Measurements from ENCODE around the gene HK1.
"Not testable (repeated sequence)": the region's sequence is repeated elsewhere in the genome, so short reads cannot be mapped to it uniquely, and the experiment has no call there.

Gene HK1

DNA sequence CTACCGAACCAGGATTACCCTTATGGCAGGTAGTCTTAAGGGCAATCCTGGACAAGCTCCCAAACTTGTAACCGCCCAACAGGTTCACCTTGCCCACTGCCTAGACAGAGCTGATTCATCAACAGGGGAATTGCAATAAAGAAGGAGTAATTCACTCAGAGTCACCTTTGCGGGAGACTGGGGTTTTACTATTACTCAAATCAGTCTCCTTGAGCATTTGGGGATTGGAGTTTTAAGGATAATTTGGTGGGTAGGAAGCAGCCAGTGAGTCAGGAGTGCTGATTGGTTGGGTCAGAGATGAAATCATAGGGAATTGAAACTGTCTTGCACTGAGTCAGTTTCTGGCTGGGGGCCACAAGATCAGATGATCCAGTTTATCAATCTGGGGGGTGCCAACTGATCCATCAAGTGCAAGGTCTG, 25.3 kb downstream of the HK1 start:
- no peaks in the 10 kb centered on the region for H3K9me3 ChIP-seq (ENCODE audit: control insufficient read depth, low read length)
- no peak overlapping the region for H3K27ac ChIP-seq (ENCODE audit: insufficient read depth, low read depth, low read length, poor library complexity, severe bottlenecking)
- 96 to 98% methylated on average over 3 of the region's 3 CpGs for WGBS, 2 experiments
- no peaks in the 10 kb centered on the region for H3K27me3 ChIP-seq (ENCODE audit: control insufficient read depth, insufficient read depth, low read length, poor library complexity, severe bottlenecking)
- H3K4me1 ChIP-seq (ENCODE audit: control insufficient read depth, insufficient read depth, low read length): no peaks in the 10 kb centered on the region
- no peaks in the 10 kb centered on the region for H3K36me3 ChIP-seq (ENCODE audit: control insufficient read depth, insufficient read depth, low read length)
- H3K4me3 ChIP-seq (ENCODE audit: insufficient read depth, low read depth, low read length): no peak overlapping the region

DNA sequence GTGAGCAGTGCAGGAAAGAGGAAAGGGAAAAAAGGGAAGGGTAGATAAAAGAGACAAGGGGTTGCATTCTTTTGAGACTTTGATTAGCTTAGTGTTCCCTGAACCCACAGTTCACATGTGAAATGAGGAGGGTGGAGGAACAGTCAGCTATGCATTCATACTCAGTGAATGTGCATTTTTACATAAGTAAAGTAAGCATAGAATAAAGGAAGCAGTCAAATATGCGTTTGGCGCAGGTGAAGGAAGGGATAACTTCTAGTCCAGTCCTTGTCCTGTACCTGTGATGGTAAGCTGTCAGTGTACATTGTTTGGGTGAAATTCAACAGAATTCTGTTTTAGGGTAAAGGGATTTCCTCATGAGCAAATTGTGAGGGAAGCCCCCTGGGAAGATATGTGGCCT, 28.1 kb downstream of the HK1 start:
- 97 to 98% methylated on average over 2 of the region's 2 CpGs for WGBS, 2 experiments
- no peaks in the 10 kb centered on the region for H3K36me3 ChIP-seq (ENCODE audit: control insufficient read depth, insufficient read depth, low read length)
- H3K4me3 ChIP-seq (ENCODE audit: insufficient read depth, low read depth, low read length): no peak overlapping the region
- no peak overlapping the region for H3K27ac ChIP-seq (ENCODE audit: insufficient read depth, low read depth, low read length, poor library complexity, severe bottlenecking)
- H3K9me3 ChIP-seq (ENCODE audit: control insufficient read depth, low read length): no peaks in the 10 kb centered on the region
- H3K27me3 ChIP-seq (ENCODE audit: control insufficient read depth, insufficient read depth, low read length, poor library complexity, severe bottlenecking): no peaks in the 10 kb centered on the region
- H3K4me1 ChIP-seq (ENCODE audit: control insufficient read depth, insufficient read depth, low read length): no peaks in the 10 kb centered on the region

DNA sequence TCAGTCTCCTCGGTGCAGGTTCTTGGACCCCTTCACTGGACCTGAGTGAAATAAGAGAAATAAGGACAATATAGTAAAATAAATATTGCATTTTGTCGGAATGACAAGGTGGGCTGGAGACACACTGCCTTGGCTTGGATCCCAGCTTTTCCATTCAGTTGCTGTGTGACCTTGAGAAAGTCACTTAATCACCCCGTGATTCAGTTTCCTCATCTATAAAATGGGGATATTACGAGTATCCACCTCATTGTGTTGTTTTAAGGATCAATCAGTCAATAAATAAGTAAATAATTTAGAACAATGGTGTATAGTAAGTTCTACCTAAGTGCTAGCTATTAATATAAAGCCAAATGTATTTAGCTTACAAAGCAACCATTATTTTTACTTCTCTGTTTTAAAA, 29.1 kb downstream of the HK1 start:
- H3K27ac ChIP-seq (ENCODE audit: insufficient read depth, low read depth, low read length, poor library complexity, severe bottlenecking): no peak overlapping the region

DNA sequence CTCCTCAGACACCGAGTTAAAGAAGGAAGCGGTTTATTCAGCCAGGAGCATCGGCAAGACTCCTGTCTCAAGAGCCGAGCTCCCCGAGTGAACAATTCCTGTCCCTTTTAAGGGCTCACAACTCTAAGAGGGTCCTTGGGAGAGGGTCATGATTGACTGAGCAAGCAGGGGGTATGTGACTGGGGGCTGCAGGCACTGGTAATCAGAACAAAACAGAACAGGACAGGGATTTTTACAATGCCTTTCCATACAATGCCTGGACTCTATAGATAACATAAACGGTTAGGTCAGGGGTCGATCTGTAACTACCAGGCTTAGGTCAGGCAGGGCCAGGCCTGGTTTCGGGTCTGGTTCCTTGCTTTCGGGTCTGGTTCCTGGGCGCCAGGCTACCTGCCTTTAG, 30.0 kb downstream of the HK1 start:
- H3K27ac ChIP-seq (ENCODE audit: insufficient read depth, low read depth, low read length, poor library complexity, severe bottlenecking); H3K36me3 ChIP-seq (ENCODE audit: control insufficient read depth, insufficient read depth, low read length); H3K4me3 ChIP-seq (ENCODE audit: insufficient read depth, low read depth, low read length); H3K9me3 ChIP-seq (ENCODE audit: control insufficient read depth, low read length); H3K27me3 ChIP-seq (ENCODE audit: control insufficient read depth, insufficient read depth, low read length, poor library complexity, severe bottlenecking); H3K4me1 ChIP-seq (ENCODE audit: control insufficient read depth, insufficient read depth, low read length): not testable (repeated sequence)
- WGBS, 2 experiments: 95 to 96% methylated on average over 10 of the region's 10 CpGs

More for the DNA sequence above, 29.1 kb downstream of the HK1 start:
- 93 to 94% methylated on average over 3 of the region's 4 CpGs for WGBS, 2 experiments
- H3K9me3 ChIP-seq (ENCODE audit: control insufficient read depth, low read length): no peaks in the 10 kb centered on the region
- H3K4me1 ChIP-seq (ENCODE audit: control insufficient read depth, insufficient read depth, low read length): no peaks in the 10 kb centered on the region
- H3K27me3 ChIP-seq (ENCODE audit: control insufficient read depth, insufficient read depth, low read length, poor library complexity, severe bottlenecking): no peaks in the 10 kb centered on the region
- H3K4me3 ChIP-seq (ENCODE audit: insufficient read depth, low read depth, low read length): no peak overlapping the region
- no peaks in the 10 kb centered on the region for H3K36me3 ChIP-seq (ENCODE audit: control insufficient read depth, insufficient read depth, low read length)

DNA sequence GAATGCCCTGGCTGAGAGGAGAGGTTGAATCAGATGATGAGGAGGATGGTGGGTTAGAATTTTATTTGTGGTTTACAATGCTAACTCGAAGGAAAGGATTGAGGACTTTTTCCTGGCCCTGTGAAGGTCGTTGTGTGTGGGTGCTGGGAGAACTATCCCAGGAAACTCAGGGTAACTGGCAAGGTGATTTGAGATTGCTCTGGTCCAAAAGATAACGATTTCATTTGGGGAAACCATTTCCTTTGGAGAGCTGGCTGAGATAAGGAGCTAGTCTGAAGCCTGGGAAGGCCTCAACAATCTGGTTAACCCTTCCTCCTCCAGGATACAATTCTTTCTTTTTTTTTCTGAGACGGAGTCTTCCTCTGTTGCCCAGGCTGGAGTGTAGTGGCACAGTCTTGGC, 33.0 kb downstream of the HK1 start:
- no peaks in the 10 kb centered on the region for H3K27me3 ChIP-seq (ENCODE audit: control insufficient read depth, insufficient read depth, low read length, poor library complexity, severe bottlenecking)
- H3K36me3 ChIP-seq (ENCODE audit: control insufficient read depth, insufficient read depth, low read length): no peaks in the 10 kb centered on the region
- H3K9me3 ChIP-seq (ENCODE audit: control insufficient read depth, low read length): no peaks in the 10 kb centered on the region
- no peaks in the 10 kb centered on the region for H3K4me1 ChIP-seq (ENCODE audit: control insufficient read depth, insufficient read depth, low read length)
- H3K4me3 ChIP-seq (ENCODE audit: insufficient read depth, low read depth, low read length): no peak overlapping the region
- no peak overlapping the region for H3K27ac ChIP-seq (ENCODE audit: insufficient read depth, low read depth, low read length, poor library complexity, severe bottlenecking)
- 82 to 88% methylated on average over 4 of the region's 4 CpGs for WGBS, 2 experiments

DNA sequence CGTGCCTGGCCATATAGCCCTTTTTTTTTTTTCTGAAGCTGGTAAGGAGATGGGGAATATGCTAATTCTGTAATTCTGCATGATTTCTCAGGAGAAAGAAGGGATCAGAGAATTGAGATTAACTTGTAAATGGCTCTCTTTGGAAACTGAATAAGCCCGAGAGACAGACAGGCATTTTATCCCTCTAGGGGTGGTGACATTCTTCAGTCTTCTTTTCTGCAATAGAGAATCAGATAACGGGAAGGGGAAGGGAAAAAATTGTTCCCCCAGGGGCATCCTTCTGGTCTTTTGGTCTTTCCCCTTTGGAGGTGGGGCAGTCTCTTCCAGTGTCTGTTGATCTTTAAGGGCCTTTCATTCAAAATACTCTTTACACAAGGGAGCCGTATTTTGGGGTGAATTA, 34.2 kb downstream of the HK1 start:
- Histone ChIP-seq H3K4me1 (ENCODE audit: control insufficient read depth, insufficient read depth, low read length) (no peaks in the 10 kb centered on the region), H3K36me3 (ENCODE audit: control insufficient read depth, insufficient read depth, low read length) (no peaks in the 10 kb centered on the region), H3K27ac (ENCODE audit: insufficient read depth, low read depth, low read length, poor library complexity, severe bottlenecking) (no peak overlapping the region), H3K9me3 (ENCODE audit: control insufficient read depth, low read length) (no peaks in the 10 kb centered on the region), H3K4me3 (ENCODE audit: insufficient read depth, low read depth, low read length) (no peak overlapping the region), H3K27me3 (ENCODE audit: control insufficient read depth, insufficient read depth, low read length, poor library complexity, severe bottlenecking) (no peaks in the 10 kb centered on the region)
- WGBS, 2 experiments: 50 to 52% methylated on average over 4 of the region's 4 CpGs

DNA sequence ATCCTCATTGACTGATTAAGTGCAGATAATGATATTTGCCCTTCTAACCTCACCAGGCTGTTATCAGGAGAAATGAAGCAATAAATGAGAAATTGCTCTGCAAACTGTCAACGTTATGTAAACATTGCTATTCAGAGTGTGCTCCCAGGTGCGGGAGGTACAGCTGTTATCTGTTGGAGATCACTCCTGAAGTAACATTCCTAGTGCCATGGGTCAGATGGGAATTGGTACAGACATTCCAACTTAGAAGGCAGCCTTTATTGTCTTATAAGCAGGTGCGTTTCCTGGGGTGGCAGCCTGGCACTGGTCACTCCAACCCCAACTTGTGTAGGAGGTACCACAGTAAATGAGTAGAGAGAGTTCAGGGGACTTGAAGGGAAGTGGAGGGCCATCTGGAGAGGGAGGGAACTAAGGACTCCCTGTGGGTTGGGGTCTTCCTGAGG, 36.8 kb downstream of the HK1 start:
- WGBS, 2 experiments: 94 to 96% methylated on average over 3 of the region's 3 CpGs
- no peaks in the 10 kb centered on the region for H3K9me3 ChIP-seq (ENCODE audit: control insufficient read depth, low read length)
- H3K27me3 ChIP-seq (ENCODE audit: control insufficient read depth, insufficient read depth, low read length, poor library complexity, severe bottlenecking): no peaks in the 10 kb centered on the region
- H3K4me3 ChIP-seq (ENCODE audit: insufficient read depth, low read depth, low read length): no peak overlapping the region
- H3K27ac ChIP-seq (ENCODE audit: insufficient read depth, low read depth, low read length, poor library complexity, severe bottlenecking): no peak overlapping the region
- H3K36me3 ChIP-seq (ENCODE audit: control insufficient read depth, insufficient read depth, low read length): no peaks in the 10 kb centered on the region
- peaks cover 10% of the 10 kb centered on the region for H3K4me1 ChIP-seq (ENCODE audit: control insufficient read depth, insufficient read depth, low read length)

DNA sequence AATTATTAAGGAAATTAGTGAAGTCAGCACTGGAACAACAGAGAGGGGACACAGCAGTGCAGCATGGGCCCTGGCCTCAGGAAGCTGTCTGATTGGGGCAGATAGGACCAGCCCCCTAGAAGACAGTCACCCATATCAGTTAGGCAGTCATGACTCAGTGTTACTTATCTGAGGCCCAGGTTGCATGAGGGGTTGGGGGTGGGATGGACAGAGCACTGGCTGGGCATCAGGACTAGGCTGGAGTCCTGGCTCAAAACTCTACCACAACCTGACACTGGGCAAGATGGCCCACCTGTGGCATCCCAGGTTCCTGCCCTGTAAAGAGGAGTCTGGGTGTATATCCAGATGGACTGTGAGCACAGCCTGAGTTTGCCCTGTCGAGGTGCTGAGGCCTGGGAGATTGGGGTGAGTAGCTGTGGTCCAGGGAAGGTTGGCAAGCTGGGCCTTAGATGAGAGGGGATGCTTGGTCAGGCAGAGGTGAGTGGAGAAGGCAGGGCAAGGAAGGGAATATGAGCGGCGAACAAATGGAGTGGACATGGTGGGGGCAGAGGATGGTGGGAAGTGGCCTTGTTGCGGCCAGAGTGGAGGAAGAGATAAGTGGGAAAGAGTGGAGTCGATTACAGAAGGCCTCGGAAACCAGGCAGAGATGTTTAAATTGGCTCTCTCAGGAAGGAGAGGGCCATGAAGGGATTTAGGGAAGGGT, 37.5 kb downstream of the HK1 start:
- Histone ChIP-seq H3K4me3 (ENCODE audit: insufficient read depth, low read depth, low read length) (no peak overlapping the region), H3K9me3 (ENCODE audit: control insufficient read depth, low read length) (no peaks in the 10 kb centered on the region), H3K27ac (ENCODE audit: insufficient read depth, low read depth, low read length, poor library complexity, severe bottlenecking) (no peak overlapping the region), H3K36me3 (ENCODE audit: control insufficient read depth, insufficient read depth, low read length) (no peaks in the 10 kb centered on the region), H3K27me3 (ENCODE audit: control insufficient read depth, insufficient read depth, low read length, poor library complexity, severe bottlenecking) (no peaks in the 10 kb centered on the region), H3K4me1 (ENCODE audit: control insufficient read depth, insufficient read depth, low read length) (peaks cover 10% of the 10 kb centered on the region)
- WGBS, 2 experiments: 94 to 96% methylated on average over 6 of the region's 6 CpGs

DNA sequence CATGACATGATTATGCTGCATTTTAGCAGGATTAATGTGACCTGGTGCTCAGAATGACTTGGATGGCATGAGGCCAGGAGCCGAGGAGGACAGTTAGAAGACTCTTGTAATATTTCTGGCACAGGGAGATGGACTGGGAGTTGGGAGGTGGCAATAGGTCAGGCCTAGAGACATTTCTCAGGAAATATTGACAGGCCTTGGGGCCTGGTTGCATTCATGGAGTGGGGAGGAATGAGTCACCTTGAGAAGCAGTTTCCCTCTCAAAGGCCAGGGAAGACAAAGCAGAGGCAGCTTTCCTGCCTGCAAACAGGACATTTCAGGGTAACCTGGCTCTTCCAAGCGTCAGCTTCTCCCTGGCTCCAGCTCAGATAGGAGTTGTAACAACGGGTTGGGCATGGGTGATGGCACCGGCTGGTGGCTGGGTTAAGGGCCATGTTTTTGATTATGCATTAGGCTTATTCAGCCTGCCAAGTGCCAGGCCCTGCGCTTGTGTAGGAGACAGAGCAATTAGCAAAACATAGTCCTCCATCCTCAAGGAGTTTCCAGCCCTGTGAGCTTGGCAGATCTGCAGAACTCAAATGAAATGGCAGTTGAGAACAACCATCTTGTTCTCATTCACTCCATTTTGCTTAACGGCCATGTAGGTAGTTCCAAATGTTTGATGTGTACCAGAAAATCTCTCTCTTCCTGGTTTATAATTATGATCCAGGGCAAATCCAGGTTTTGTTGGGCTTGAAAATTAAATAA, 38.2 kb downstream of the HK1 start:
- H3K36me3 ChIP-seq (ENCODE audit: control insufficient read depth, insufficient read depth, low read length): no peaks in the 10 kb centered on the region
- no peak overlapping the region for H3K4me3 ChIP-seq (ENCODE audit: insufficient read depth, low read depth, low read length)
- 92 to 94% methylated on average over 6 of the region's 6 CpGs for WGBS, 2 experiments
- H3K9me3 ChIP-seq (ENCODE audit: control insufficient read depth, low read length): no peaks in the 10 kb centered on the region
- H3K27me3 ChIP-seq (ENCODE audit: control insufficient read depth, insufficient read depth, low read length, poor library complexity, severe bottlenecking): no peaks in the 10 kb centered on the region
- H3K4me1 ChIP-seq (ENCODE audit: control insufficient read depth, insufficient read depth, low read length): peaks cover 10% of the 10 kb centered on the region
- H3K27ac ChIP-seq (ENCODE audit: insufficient read depth, low read depth, low read length, poor library complexity, severe bottlenecking): no peak overlapping the region

DNA sequence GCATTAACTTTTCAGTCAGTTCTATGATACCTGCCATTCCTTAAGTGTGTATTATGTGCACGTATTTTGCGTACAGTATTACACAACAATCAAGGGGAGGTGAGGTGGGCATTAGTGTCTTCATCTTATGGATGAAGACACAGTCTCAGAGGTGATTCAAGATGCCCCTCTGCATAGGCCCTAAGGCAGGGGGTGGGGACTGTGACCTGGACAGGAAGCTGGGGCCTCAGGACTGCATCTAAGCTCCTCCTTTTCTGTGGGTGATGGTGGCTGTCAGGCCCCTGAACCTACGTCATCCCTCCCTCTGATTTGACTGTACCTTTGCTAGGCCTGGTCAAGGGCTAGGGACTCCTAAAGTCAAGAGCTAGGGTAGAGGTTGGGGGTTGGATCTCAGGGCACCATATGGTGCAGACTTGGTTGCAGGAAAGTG, 38.9 kb downstream of the HK1 start:
- peaks cover 10% of the 10 kb centered on the region for H3K4me1 ChIP-seq (ENCODE audit: control insufficient read depth, insufficient read depth, low read length)
- H3K27ac ChIP-seq (ENCODE audit: insufficient read depth, low read depth, low read length, poor library complexity, severe bottlenecking): no peak overlapping the region
- WGBS, 2 experiments: 90 to 95% methylated on average over 3 of the region's 3 CpGs

More for the DNA sequence above, 38.9 kb downstream of the HK1 start:
- Histone ChIP-seq H3K9me3 (ENCODE audit: control insufficient read depth, low read length) (no peaks in the 10 kb centered on the region), H3K4me3 (ENCODE audit: insufficient read depth, low read depth, low read length) (no peak overlapping the region), H3K36me3 (ENCODE audit: control insufficient read depth, insufficient read depth, low read length) (no peaks in the 10 kb centered on the region), H3K27me3 (ENCODE audit: control insufficient read depth, insufficient read depth, low read length, poor library complexity, severe bottlenecking) (no peaks in the 10 kb centered on the region)

Measured in ectodermal cell (in vitro differentiated cells).